Measurements from ENCODE around the gene RDH11. TPM values are rescaled to one million over a fixed set of nuclear protein-coding genes. Genes with fewer than 3 reads are reported as not detected.
A peak's percentile ranks its signal among the peaks of the same experiment; 100 is the strongest.

The RDH11 gene
- total RNA-seq, 2 experiments from 2014 or later, result 31.1 to 37.7 TPM

DNA sequence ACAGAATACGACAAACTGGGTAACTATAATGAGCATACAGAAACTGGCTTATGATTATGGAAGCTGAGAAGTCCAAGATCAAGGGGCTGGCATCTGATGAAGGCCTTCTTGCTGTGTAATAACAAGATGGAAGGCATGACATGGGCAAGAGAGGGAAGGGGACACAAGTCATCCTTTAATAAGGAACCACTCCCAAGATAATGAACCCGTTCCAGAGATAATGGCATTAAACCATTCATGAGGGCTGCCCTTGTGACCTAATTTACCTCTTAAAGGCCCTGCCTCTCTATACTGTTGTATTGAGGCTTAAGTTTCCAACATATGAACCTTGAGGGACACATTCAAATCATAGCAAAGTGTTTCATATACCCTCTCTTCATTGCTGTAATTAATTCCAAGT lies 16.6 kb downstream of the RDH11 start:
- intact Hi-C loops (cut with micrococcal nuclease; ENCODE audit: unreplicated experiment), result no loop called here
- CTCF ChIA-PET (ENCODE audit: unreplicated experiment), result no interaction called here
- Histone ChIP-seq H3K9me2 (ENCODE audit: insufficient read depth, low read length) (no peaks in the 10 kb centered on the region), H3K4me3 (ENCODE audit: low read depth, low read length, poor library complexity, severe bottlenecking) (no peak overlapping the region), H2AFZ (ENCODE audit: low read length) (no peak overlapping the region), H3K9me3 (ENCODE audit: low read length) (no peaks in the 10 kb centered on the region), H3K4me1 (ENCODE audit: insufficient read depth, low read length, poor library complexity, severe bottlenecking) (peaks cover 6% of the 10 kb centered on the region), H3K79me2 (ENCODE audit: insufficient read depth, low read depth, low read length) (peaks cover 2% of the 10 kb centered on the region), H4K20me1 (ENCODE audit: insufficient read depth, low read length) (peaks cover under 1% of the 10 kb centered on the region), H3K27ac (ENCODE audit: low read depth, low read length, poor library complexity, severe bottlenecking) (no peak overlapping the region), H3K36me3 (ENCODE audit: insufficient read depth, low read length) (peaks cover 74% of the 10 kb centered on the region), H3K4me2 (ENCODE audit: low read length) (no peak overlapping the region)
- POLR2A ChIA-PET, result no interaction called here
- TF ChIP-seq CTCF (conservative IDR thresholded peaks at IDR 0.05; ENCODE audit: low read length), result no peak
- no peak for TF ChIP-seq EZH2phosphoT487 (IDR thresholded peaks at IDR 0.05; ENCODE audit: borderline replicate concordance, low read depth, low read length)
- DNase-seq (ENCODE audit: low spot score), result no peak
- BruUV-seq (replicated peaks), result no TSS peak

- ChIA-PET POLR2A (interaction anchor here (0.9 to 1.2 kb wide), 2 partner anchors 79 to 143 kb away, joined by 3 read pairs; no protein-coding TSS in a partner anchor), CTCF (ENCODE audit: unreplicated experiment) (no interaction called here)
- H3K9me2 ChIP-seq (ENCODE audit: insufficient read depth, low read length), result no peaks in the 10 kb centered on the region
- no TSS peak for BruUV-seq (replicated peaks)
- peak overlapping the region; percentile 53 for H3K27ac ChIP-seq (ENCODE audit: low read depth, low read length, poor library complexity, severe bottlenecking)
- H4K20me1 ChIP-seq (ENCODE audit: insufficient read depth, low read length), result peaks cover 13% of the 10 kb centered on the region
- peaks cover 20% of the 10 kb centered on the region for H3K4me1 ChIP-seq (ENCODE audit: insufficient read depth, low read length, poor library complexity, severe bottlenecking)
- peak overlapping the region; percentile 83 for H2AFZ ChIP-seq (ENCODE audit: low read length)
- TF ChIP-seq EZH2phosphoT487 (IDR thresholded peaks at IDR 0.05; ENCODE audit: borderline replicate concordance, low read depth, low read length) (no peak), CTCF (conservative IDR thresholded peaks at IDR 0.05; ENCODE audit: low read length) (0 out of 2 replicates have a peak, but pooled peaks have one; percentile 37)
- intact Hi-C loops (cut with micrococcal nuclease; ENCODE audit: unreplicated experiment), result loop anchor here (2.0 kb wide), 1 partner anchor 20 kb away; the partner anchor contains the start of gene RDH11
- H3K79me2 ChIP-seq (ENCODE audit: insufficient read depth, low read depth, low read length), result peaks cover 23% of the 10 kb centered on the region
- peak overlapping the region; percentile 87 for H3K4me2 ChIP-seq (ENCODE audit: low read length)
- H3K4me3 ChIP-seq (ENCODE audit: low read depth, low read length, poor library complexity, severe bottlenecking), result peak overlapping the region; percentile 82
- H3K9me3 ChIP-seq (ENCODE audit: low read length), result no peaks in the 10 kb centered on the region
- peaks cover 39% of the 10 kb centered on the region for H3K36me3 ChIP-seq (ENCODE audit: insufficient read depth, low read length)
- no peak for DNase-seq (ENCODE audit: low spot score)
These were observed 20.4 kb downstream of the RDH11 start for GRCh38 chr14:67675219-67675582.

DNA sequence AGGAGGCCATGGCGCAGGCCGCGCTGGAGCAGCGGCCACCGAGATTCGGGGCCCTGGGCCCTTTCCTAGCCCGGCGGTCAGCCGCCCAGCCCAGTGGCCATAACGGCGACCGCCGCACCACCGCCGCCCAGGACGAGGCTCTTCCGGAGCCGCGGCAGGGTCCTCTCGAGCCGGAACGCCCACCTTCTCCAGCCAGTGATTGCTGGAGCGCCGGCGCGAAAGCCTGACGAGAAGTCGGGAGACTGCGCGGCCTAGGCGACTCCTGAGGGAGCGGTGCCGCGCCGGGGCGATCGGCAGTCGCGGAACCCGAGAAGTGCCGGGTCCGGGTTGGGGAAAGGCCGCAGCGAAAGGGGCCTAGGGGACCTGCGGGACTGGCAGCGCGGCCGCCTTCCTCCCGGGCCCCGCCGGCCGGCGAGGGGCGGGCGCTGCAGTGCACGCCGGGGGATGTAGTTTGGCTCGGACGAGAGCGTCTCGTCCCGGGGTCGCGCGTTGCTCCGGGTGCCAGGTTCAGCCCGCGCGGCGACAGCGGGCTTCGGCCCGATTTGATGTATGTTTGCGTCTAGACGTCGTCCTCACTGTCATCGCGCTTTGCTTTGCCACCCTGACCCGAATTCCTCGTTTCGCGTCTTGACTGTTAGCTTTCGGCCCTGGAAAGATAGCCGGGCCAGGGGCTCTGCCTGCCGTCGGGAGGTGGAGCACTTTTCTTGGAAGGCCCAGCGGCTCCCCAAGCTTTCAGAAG lies 20.9 kb downstream of the RDH11 start, which contains the start of gene VTI1B:
TSS of gene VTI1B (minus strand) at position 153 of the 739 bp plus-strand sequence. CDS start at position 10, 143 bp downstream.
- H4K20me1 ChIP-seq (ENCODE audit: insufficient read depth, low read length), result peaks cover 13% of the 10 kb centered on the region
- CTCF ChIA-PET (ENCODE audit: unreplicated experiment), result no interaction called here
- H3K4me2 ChIP-seq (ENCODE audit: low read length), result peak within 1 kb of the TSS; percentile 87
- peaks cover 20% of the 10 kb centered on the region for H3K4me1 ChIP-seq (ENCODE audit: insufficient read depth, low read length, poor library complexity, severe bottlenecking)
- H3K9me3 ChIP-seq (ENCODE audit: low read length), result no peaks in the 10 kb centered on the region
- DNase-seq (ENCODE audit: low spot score), result peak; percentile 84
- H3K4me3 ChIP-seq (ENCODE audit: low read depth, low read length, poor library complexity, severe bottlenecking), result peak within 1 kb of the TSS; percentile 82
- peaks cover 34% of the 10 kb centered on the region for H3K36me3 ChIP-seq (ENCODE audit: insufficient read depth, low read length)
- H3K27ac ChIP-seq (ENCODE audit: low read depth, low read length, poor library complexity, severe bottlenecking), result peak within 1 kb of the TSS; percentile 53
- no peaks in the 10 kb centered on the region for H3K9me2 ChIP-seq (ENCODE audit: insufficient read depth, low read length)
- POLR2A ChIA-PET, result interaction anchor here (1.0 to 1.2 kb wide), 2 partner anchors 78 to 317 kb away, joined by 3 read pairs; no protein-coding TSS in a partner anchor
- H2AFZ ChIP-seq (ENCODE audit: low read length), result peak within 1 kb of the TSS; percentile 83
- intact Hi-C loops (cut with micrococcal nuclease; ENCODE audit: unreplicated experiment), result loop anchor here (2.0 kb wide), 1 partner anchor 20 kb away; the partner anchor contains the start of gene RDH11
- BruUV-seq (replicated peaks), result no TSS peak
- peaks cover 26% of the 10 kb centered on the region for H3K79me2 ChIP-seq (ENCODE audit: insufficient read depth, low read depth, low read length)
- no peak; the same call in 1 of the 2 replicates for TF ChIP-seq CTCF (conservative IDR thresholded peaks at IDR 0.05; ENCODE audit: low read length)
- no peak for TF ChIP-seq EZH2phosphoT487 (IDR thresholded peaks at IDR 0.05; ENCODE audit: borderline replicate concordance, low read depth, low read length)

All from OCI-LY7 (cell line).